Nephron progenitor cell (in vitro differentiated cells): ENCODE data around the gene LRGUK.
A peak's percentile ranks its signal among the peaks of the same experiment; 100 is the strongest.

Experiments
- DNase-seq: peaks from one replicate; pipeline ENCODE4 v3.0.0; 2021
- H3K27ac Mint-ChIP-seq: 2 replicates; pipeline ENCODE4 v1.8.0; 2021; ENCODE audit warnings: mild to moderate bottlenecking, moderate library complexity, mixed read lengths
- H3K27me3 Mint-ChIP-seq: 2 replicates; pipeline ENCODE4 v1.8.0; 2021; ENCODE audit warnings: mild to moderate bottlenecking, low read depth, mixed read lengths; ENCODE audit not compliant: poor library complexity
- H3K36me3 Mint-ChIP-seq: 2 replicates; pipeline ENCODE4 v1.8.0; 2021; ENCODE audit warnings: low read depth, mixed read lengths
- H3K4me1 Mint-ChIP-seq: 2 replicates; pipeline ENCODE4 v1.8.0; 2021; ENCODE audit warnings: mixed read lengths
- H3K4me3 Mint-ChIP-seq: 2 replicates; pipeline ENCODE4 v1.8.0; 2021; ENCODE audit warnings: mild to moderate bottlenecking, moderate library complexity, mixed read lengths
- H3K9me3 Mint-ChIP-seq: 2 replicates; pipeline ENCODE4 v1.8.0; 2021; ENCODE audit warnings: mild to moderate bottlenecking, moderate library complexity, mixed read lengths
- CTCF ChIP-seq: fragments of 200-600 bp; sonication (generic); IDR thresholded peaks from 2 replicates; pipeline ENCODE4 v1.5.0; 2021; ENCODE audit warnings: antibody characterized with exemption

The LRGUK gene

GRCh38 chr7:134084488-134085144 is 42.5 kb upstream of the LRGUK start:
- no peak for DNase-seq
- H3K27me3 Mint-ChIP-seq: peaks cover 2% of the 10 kb centered on the region
- no peak overlapping the region for H3K4me3 Mint-ChIP-seq
- H3K27ac Mint-ChIP-seq: peak overlapping the region; percentile 31
- no peaks in the 10 kb centered on the region for H3K4me1 Mint-ChIP-seq
- H3K36me3 Mint-ChIP-seq: peaks cover 25% of the 10 kb centered on the region
- peaks cover 44% of the 10 kb centered on the region for H3K9me3 Mint-ChIP-seq
- TF ChIP-seq CTCF: no peak

DNA sequence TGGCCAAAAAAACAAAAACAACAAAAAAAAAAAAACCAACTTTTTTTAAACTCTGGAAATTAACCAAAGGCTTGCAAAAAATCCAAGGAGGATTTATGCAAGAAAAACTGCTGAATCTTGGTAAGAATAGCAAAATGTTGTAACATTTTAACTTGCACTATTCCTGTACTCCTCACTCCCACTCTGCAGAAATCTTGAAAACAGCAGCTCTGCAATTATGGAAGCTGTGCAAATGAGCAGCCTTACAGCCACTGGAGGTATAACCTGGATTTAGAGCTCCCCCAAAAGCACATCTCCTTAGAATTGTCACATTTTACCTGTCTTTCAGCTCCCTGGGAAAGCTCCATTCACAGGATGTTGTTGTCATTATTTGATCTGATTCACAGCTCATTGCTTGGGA is 41.8 kb upstream of the LRGUK start:
- no peak for DNase-seq
- Mint-ChIP-seq H3K4me1 (no peaks in the 10 kb centered on the region), H3K27me3 (peaks cover 2% of the 10 kb centered on the region), H3K36me3 (peaks cover 31% of the 10 kb centered on the region), H3K4me3 (no peak overlapping the region), H3K27ac (no peak overlapping the region), H3K9me3 (peaks cover 51% of the 10 kb centered on the region)
- no peak for TF ChIP-seq CTCF

DNA sequence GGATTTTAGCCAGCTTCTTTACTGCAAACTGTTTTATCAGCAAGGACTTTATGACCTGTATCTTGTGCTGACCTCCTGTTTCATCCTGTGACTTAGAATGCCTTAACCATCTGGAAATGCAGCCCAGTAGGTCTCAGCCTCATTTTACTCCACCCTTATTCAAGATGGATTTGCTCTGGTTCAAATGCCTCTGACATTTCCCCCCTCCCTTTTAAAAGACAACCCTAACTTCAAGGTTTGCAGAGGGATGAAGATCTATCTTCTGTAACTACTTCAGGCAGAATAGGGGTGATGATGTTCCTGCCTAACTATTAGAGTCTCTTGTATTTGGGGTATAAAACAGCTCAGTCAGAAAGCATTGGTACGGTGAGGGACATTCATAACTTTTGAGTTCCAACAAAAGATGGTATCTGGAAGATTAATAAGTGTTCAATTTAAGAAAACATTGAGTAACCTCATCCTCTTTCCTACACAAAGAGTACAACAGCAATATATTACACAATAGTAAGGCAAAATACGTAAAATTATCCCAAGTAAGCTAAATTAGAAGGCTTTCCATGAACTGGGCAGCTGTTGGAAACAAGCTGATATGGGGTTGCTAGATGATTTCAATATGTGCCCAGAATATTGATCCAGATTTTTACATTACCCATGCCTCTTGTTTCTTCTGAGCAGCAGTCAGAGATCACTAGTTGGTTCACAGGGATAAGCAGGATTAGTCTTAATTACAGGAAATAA is 40.0 kb upstream of the LRGUK start:
- no peak for TF ChIP-seq CTCF
- Mint-ChIP-seq H3K4me1 (no peaks in the 10 kb centered on the region), H3K27me3 (peaks cover 2% of the 10 kb centered on the region), H3K27ac (no peak overlapping the region), H3K9me3 (peaks cover 67% of the 10 kb centered on the region), H3K4me3 (no peak overlapping the region), H3K36me3 (peaks cover 34% of the 10 kb centered on the region)
- no peak for DNase-seq

DNA sequence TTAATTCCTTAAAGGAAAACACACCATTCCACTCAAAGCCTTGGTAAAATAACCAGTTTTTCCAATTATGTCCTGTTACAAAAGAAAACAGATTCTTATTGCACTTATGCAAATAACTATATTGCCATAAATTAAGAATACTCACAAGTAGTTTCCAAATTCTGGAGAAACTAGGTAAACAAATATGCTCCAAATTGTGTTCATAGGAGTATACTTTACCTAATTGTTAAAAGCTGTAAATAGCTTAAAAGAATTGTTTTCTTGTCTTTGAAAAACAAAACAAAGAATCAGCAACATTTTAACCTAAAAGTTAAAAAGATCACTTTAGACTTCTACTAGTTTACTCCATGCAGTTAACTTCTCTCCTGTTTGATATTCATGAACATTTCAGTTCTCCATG is 38.9 kb upstream of the LRGUK start:
- no peak overlapping the region for H3K4me3 Mint-ChIP-seq
- TF ChIP-seq CTCF: no peak
- H3K9me3 Mint-ChIP-seq: peaks cover 77% of the 10 kb centered on the region
- peaks cover 2% of the 10 kb centered on the region for H3K27me3 Mint-ChIP-seq
- DNase-seq: no peak
- H3K36me3 Mint-ChIP-seq: peaks cover 38% of the 10 kb centered on the region
- H3K27ac Mint-ChIP-seq: no peak overlapping the region
- H3K4me1 Mint-ChIP-seq: no peaks in the 10 kb centered on the region

GRCh38 chr7:134089446-134089845 is 37.7 kb upstream of the LRGUK start:
- no peak for DNase-seq
- peaks cover 90% of the 10 kb centered on the region for H3K9me3 Mint-ChIP-seq
- TF ChIP-seq CTCF: no peak

DNA sequence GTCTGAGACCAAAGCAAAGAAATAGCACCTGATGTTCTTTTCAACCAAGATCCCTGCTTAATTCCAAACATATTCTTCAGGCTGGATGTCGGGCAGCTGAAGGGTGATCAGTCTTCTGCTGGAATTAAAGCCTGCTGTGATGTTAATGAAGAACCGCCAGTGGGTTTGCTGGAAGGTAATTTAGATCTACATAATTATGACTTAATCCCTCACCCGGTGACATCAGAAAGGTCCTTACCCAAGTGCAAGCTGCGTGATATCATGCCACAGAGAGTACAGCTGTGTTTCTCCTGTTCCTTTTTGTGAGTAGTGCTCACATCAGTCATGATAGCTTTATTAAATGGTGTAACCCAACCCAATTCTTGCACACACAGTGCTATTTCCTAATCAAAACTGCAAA is 29.1 kb upstream of the LRGUK start:
- Mint-ChIP-seq H3K4me3 (no peak overlapping the region), H3K27me3 (peaks cover 5% of the 10 kb centered on the region), H3K9me3 (peaks cover 28% of the 10 kb centered on the region), H3K4me1 (no peaks in the 10 kb centered on the region), H3K36me3 (peaks cover 7% of the 10 kb centered on the region), H3K27ac (no peak overlapping the region)
- no peak for TF ChIP-seq CTCF
- no peak for DNase-seq

More at GRCh38 chr7:134089446-134089845, 37.7 kb upstream of the LRGUK start:
- Mint-ChIP-seq H3K4me3 (no peak overlapping the region), H3K27me3 (no peaks in the 10 kb centered on the region), H3K4me1 (no peaks in the 10 kb centered on the region), H3K27ac (no peak overlapping the region), H3K36me3 (peaks cover 44% of the 10 kb centered on the region)
